Vagina (tissue), 2 donors: Measurements from ENCODE around the gene TNS1. TPM values are rescaled to one million over a fixed set of nuclear protein-coding genes. Genes with fewer than 3 reads are reported as not detected.

Source experiments
- DNase-seq, 2 donors: peaks; one replicate each; pipeline ENCODE4 v3.0.0-alpha.2; 2017; ENCODE audit errors: extremely low spot score in 2 of 2
- H3K27ac ChIP-seq: fragments of 200-600 bp; sonication (generic); one replicate; pipeline ENCODE4 v1.5.1; 2019
- H3K27me3 ChIP-seq: fragments of 200-600 bp; sonication (generic); one replicate; pipeline ENCODE4 v1.5.1; 2019
- H3K36me3 ChIP-seq, 2 donors: fragments of 200-600 bp; sonication (generic); one replicate each; pipeline ENCODE4 v1.5.1; 2017 to 2019
- H3K4me1 ChIP-seq: fragments of 200-600 bp; sonication (generic); one replicate; pipeline ENCODE4 v1.5.1; 2019
- H3K4me3 ChIP-seq, 2 donors: fragments of 200-600 bp; sonication (generic); 1 replicate in 1 of 2; 2 replicates in 1 of 2; pipeline ENCODE4 v1.5.1; 2016 to 2019
- H3K9me3 ChIP-seq: fragments of 200-600 bp; sonication (generic); one replicate; pipeline ENCODE4 v1.5.1; 2019
- POLR2A ChIP-seq, 2 donors: fragments of 450-650 bp; IDR thresholded peaks; one replicate each; pipeline ENCODE4 v1.6.1; 2017; ENCODE audit warnings: antibody characterized with exemption in 2 of 2, mild to moderate bottlenecking in 2 of 2, moderate library complexity in 2 of 2
- POLR2AphosphoS5 ChIP-seq, 2 donors: sonication (generic); formaldehyde crosslinking; IDR thresholded peaks; one replicate each; pipeline ENCODE4 v1.9.0; 2017; ENCODE audit warnings: antibody characterized with exemption in 2 of 2, mild to moderate bottlenecking in 2 of 2, low read depth in 1 of 2; ENCODE audit not compliant: insufficient read depth in 1 of 2
- intact Hi-C: fragments of 100-400 bp; cut with DNase I; formaldehyde crosslinking; loops from one replicate; pipeline ENCODE4 v1.15.1; 2023
- total RNA-seq: library from RNA; depleted of rRNA; stranded (reverse); fragments of >200 nt; gene quantifications from one replicate; pipeline ENCODE4 v1.2.3, GENCODE V29; 2016
- TF ChIP-seq, protein P1 (sequence below), 3 experiments: fragments of 450-650 bp in 2 of 3; fragments of 200-600 bp in 1 of 3; sonication (generic) in 1 of 3; IDR thresholded peaks; one replicate each; pipeline ENCODE4 v1.5.1; 2017 to 2019; ENCODE audit warnings: antibody characterized with exemption in 3 of 3, mild to moderate bottlenecking in 2 of 3, moderate library complexity in 2 of 3

TNS1 gene
- total RNA-seq, 1 donor from 2014 or later: 216 TPM

DNA sequence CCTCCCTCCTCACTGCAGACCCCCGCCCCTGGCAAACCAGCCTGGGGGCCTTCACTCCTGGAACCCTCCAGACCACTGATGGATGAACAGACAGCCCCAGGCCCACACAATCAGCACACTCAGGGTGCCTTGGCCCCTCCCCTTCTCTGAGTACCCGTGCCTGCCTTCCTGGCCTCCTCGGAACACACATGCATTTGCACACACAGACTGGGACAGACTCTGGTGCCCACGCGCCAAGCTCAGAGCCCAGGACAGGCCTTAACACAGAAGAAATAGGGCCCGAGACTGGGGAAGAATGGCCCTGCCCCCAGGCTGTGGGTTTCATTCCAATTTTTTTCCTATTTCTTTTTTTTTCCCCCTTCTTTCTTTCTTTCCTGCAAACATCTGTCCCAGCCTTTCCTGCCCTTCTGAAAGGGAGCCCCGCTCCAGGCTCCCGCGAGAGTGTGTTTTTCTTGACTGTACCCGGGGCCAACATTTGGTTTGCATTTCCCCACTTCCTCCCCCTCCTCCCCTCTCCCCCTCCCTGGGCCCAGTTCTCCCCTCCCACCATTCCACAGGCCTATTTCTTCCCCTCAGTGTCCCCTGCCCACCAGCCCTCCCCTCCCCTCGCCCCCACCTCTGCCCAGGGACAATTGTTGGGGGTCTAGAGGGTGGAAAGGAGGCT, 618 bp upstream of the TNS1 start:
- Histone ChIP-seq H3K4me3 (peak overlapping the region; percentile 50 to 52), H3K9me3 (no peaks in the 10 kb centered on the region), H3K36me3 (no peaks in the 10 kb centered on the region), H3K27me3 (no peaks in the 10 kb centered on the region), H3K27ac (peak overlapping the region; percentile 92), H3K4me1 (peaks cover 87% of the 10 kb centered on the region)
- TF ChIP-seq, protein P1, sequence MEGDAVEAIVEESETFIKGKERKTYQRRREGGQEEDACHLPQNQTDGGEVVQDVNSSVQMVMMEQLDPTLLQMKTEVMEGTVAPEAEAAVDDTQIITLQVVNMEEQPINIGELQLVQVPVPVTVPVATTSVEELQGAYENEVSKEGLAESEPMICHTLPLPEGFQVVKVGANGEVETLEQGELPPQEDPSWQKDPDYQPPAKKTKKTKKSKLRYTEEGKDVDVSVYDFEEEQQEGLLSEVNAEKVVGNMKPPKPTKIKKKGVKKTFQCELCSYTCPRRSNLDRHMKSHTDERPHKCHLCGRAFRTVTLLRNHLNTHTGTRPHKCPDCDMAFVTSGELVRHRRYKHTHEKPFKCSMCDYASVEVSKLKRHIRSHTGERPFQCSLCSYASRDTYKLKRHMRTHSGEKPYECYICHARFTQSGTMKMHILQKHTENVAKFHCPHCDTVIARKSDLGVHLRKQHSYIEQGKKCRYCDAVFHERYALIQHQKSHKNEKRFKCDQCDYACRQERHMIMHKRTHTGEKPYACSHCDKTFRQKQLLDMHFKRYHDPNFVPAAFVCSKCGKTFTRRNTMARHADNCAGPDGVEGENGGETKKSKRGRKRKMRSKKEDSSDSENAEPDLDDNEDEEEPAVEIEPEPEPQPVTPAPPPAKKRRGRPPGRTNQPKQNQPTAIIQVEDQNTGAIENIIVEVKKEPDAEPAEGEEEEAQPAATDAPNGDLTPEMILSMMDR (IDR thresholded peaks at IDR 0.05): no peak
- TF ChIP-seq POLR2A (IDR thresholded peaks at IDR 0.05): no peak
- no peak for TF ChIP-seq POLR2AphosphoS5 (IDR thresholded peaks at IDR 0.05; ENCODE audit: insufficient read depth in 1 of 2, low read depth in 1 of 2)
- intact Hi-C loops: no loop called here
- no peak for DNase-seq

DNA sequence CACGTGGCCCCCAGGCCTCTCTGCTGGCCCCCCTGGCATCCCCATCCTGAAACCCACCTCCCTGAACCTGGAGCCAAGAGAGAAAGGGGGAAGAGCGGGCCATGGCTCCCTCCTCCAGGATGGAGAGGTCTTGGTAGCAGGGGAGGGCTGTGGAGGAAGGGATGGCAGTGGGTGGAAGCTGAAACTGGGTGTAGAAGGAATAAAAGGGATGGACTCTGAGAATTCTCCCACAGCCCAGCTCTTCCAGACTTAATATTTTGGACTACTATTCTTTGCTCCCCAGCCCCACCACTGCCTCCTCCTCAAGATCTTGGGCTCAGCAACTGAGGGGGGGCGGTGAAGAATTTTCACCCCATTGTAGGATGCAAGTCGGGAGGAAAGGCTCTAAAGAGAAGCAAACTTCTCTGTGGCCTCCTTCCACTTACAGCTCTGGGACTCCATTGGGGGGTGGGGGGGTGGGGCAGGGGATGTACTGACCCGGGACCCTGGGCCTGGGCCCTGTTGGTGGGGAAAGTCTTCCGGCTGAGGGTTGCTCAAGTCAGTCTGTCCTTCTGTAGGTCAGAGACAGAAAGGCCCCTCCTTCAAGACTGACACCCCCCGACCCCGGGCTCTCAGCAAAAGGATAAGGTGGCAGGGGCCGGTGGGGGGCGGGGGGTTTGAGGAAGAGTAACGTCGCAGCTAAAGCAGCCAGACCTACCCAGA, 501 bp downstream of the TNS1 start:
- peak overlapping the region; percentile 92 for H3K27ac ChIP-seq
- no peak for DNase-seq
- intact Hi-C loops: no loop called here
- no peaks in the 10 kb centered on the region for H3K9me3 ChIP-seq
- no peak for TF ChIP-seq POLR2A (IDR thresholded peaks at IDR 0.05)
- H3K4me1 ChIP-seq: peaks cover 86% of the 10 kb centered on the region
- no peaks in the 10 kb centered on the region for H3K36me3 ChIP-seq
- H3K27me3 ChIP-seq: no peaks in the 10 kb centered on the region
- H3K4me3 ChIP-seq: peak overlapping the region; percentile 50 to 52

DNA sequence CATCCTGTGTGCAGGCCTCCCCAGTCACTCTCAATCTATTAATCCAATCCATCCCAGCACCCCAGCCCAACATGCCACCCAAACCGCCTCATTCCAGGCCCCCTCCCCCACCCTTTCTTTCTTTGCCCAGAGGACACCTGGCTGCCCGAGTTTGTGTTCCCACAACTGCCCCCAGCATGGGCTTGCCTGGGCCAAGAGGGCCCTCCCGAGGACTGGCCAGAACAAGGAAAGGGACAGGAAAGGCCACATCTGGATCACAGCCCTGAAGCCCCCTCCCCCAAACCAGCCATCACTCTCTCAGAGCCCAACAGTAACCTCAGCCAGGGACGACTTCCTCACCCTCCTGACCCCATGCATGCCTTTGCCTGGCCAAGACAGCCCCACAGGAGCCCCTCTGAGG, 1.2 kb downstream of the TNS1 start:
- peak overlapping the region; percentile 92 for H3K27ac ChIP-seq
- peaks cover 86% of the 10 kb centered on the region for H3K4me1 ChIP-seq
- TF ChIP-seq, protein P1 (IDR thresholded peaks at IDR 0.05): no peak
- TF ChIP-seq POLR2A (IDR thresholded peaks at IDR 0.05) (no peak), POLR2AphosphoS5 (IDR thresholded peaks at IDR 0.05; ENCODE audit: insufficient read depth in 1 of 2, low read depth in 1 of 2) (no peak)

DNA sequence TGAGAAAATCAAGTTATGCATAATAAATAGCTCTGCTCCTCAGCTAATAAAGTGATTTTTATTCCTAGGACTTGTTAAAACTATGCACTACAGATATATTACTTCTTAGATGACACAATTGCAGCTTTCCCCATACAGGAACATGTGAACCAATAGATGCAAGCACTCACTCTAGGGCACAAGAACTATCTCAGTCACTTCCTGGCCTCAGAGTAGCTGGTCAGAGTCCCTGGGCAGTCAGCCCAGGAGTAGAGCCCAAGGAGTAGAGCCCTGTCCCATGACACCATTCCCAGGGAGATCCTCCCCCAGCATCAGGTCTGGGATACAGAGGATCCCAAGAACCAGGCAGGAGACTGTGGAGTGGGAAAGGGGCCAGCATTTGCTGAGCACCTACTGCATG, 2.7 kb downstream of the TNS1 start:
- DNase-seq: no peak
- TF ChIP-seq POLR2A (IDR thresholded peaks at IDR 0.05): no peak
- TF ChIP-seq POLR2AphosphoS5 (IDR thresholded peaks at IDR 0.05; ENCODE audit: insufficient read depth in 1 of 2, low read depth in 1 of 2): peak; percentile 19 to 56
- TF ChIP-seq, protein P1 (IDR thresholded peaks at IDR 0.05): no peak
- H3K36me3 ChIP-seq: no peaks in the 10 kb centered on the region
- no peaks in the 10 kb centered on the region for H3K9me3 ChIP-seq
- no peak overlapping the region for H3K4me3 ChIP-seq
- peaks cover 91% of the 10 kb centered on the region for H3K4me1 ChIP-seq
- intact Hi-C loops: no loop called here
- H3K27ac ChIP-seq: peak overlapping the region; percentile 92
- no peaks in the 10 kb centered on the region for H3K27me3 ChIP-seq

More for the DNA sequence above, 1.2 kb downstream of the TNS1 start:
- no peak for DNase-seq
- H3K9me3 ChIP-seq: no peaks in the 10 kb centered on the region
- no peaks in the 10 kb centered on the region for H3K36me3 ChIP-seq
- H3K4me3 ChIP-seq: peak overlapping the region; percentile 50 to 52
- intact Hi-C loops: no loop called here
- H3K27me3 ChIP-seq: no peaks in the 10 kb centered on the region

DNA sequence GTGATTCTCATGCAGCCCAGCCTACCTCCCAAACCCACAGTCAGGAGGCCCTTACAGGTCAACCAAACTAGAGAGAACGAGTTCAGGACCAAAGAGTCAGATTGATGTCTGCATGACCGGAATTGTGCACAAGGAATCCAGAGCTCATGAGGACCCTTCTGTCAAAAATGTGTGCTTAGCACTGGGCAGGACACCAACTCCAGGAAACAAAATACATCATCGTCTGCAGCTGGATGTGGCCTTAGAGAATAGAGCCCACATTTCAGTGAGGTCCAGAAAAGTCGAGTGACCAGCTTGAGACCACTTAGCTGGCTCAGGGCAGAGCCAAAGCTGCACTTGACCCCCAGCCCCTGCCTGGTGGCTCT, 3.2 kb downstream of the TNS1 start:
- no peaks in the 10 kb centered on the region for H3K27me3 ChIP-seq
- TF ChIP-seq POLR2AphosphoS5 (IDR thresholded peaks at IDR 0.05; ENCODE audit: insufficient read depth in 1 of 2, low read depth in 1 of 2): no peak
- no peak for TF ChIP-seq POLR2A (IDR thresholded peaks at IDR 0.05)
- TF ChIP-seq, protein P1 (IDR thresholded peaks at IDR 0.05): no peak
- peak overlapping the region; percentile 92 for H3K27ac ChIP-seq
- peak overlapping the region in 1 of 2 donors; percentile 3 for H3K4me3 ChIP-seq
- intact Hi-C loops: no loop called here
- no peak for DNase-seq
- H3K36me3 ChIP-seq: no peaks in the 10 kb centered on the region
- H3K9me3 ChIP-seq: no peaks in the 10 kb centered on the region
- H3K4me1 ChIP-seq: peaks cover 91% of the 10 kb centered on the region
